AG10803 (cell line): ENCODE measurements around the gene CDHR3.

Source experiments
- DNase-seq: peaks from one replicate; pipeline ENCODE4 v3.0.0; 2010; ENCODE audit warnings: low read depth
- H3K4me3 ChIP-seq: 2 replicates; pipeline ENCODE4 v1.5.1; 2011; ENCODE audit warnings: mild to moderate bottlenecking, low read length, control low read depth
- TF ChIP-seq, protein P1 (sequence below): conservative IDR thresholded peaks from 2 replicates; pipeline ENCODE4 v1.5.1; 2011; ENCODE audit warnings: mild to moderate bottlenecking, low read length, control low read depth, inconsistent platforms

CDHR3 gene

DNA sequence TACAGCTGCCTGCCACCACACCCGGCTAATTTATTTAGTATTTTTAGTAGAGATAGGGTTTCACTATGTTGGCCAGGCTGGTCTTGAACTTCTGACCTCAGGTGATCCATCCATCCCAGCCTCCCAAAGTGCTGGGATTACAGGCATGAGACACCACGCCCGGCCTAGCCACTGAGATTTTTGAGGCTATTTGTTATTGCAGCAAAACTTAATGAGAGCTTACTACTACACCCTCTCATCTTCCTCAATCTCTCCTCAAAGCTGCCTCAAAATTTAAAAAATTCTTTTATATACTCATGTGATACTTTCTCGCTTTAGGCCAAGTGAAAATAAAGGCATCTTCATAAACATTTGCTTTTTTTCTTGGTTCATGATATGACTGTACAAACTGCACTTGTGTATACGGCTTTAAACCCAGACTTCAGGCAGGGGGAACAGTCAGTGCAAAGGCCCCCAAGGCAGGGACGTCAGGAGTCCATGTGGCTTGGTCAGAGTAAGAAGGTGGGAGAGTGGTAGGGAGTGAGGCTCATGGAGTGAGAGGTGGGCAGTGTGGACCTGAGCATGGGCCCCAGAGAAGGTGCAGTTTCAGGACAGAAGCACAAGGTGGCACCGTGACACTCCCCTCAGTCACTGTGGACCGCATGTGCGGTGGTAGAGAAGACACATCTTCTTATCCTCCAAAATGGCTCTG lies 93.6 kb downstream of the CDHR3 start:
- H3K4me3 ChIP-seq, result no peak overlapping the region
- peak; percentile 71 for DNase-seq
- TF ChIP-seq, protein P1, sequence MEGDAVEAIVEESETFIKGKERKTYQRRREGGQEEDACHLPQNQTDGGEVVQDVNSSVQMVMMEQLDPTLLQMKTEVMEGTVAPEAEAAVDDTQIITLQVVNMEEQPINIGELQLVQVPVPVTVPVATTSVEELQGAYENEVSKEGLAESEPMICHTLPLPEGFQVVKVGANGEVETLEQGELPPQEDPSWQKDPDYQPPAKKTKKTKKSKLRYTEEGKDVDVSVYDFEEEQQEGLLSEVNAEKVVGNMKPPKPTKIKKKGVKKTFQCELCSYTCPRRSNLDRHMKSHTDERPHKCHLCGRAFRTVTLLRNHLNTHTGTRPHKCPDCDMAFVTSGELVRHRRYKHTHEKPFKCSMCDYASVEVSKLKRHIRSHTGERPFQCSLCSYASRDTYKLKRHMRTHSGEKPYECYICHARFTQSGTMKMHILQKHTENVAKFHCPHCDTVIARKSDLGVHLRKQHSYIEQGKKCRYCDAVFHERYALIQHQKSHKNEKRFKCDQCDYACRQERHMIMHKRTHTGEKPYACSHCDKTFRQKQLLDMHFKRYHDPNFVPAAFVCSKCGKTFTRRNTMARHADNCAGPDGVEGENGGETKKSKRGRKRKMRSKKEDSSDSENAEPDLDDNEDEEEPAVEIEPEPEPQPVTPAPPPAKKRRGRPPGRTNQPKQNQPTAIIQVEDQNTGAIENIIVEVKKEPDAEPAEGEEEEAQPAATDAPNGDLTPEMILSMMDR, result peak; percentile 88

DNA sequence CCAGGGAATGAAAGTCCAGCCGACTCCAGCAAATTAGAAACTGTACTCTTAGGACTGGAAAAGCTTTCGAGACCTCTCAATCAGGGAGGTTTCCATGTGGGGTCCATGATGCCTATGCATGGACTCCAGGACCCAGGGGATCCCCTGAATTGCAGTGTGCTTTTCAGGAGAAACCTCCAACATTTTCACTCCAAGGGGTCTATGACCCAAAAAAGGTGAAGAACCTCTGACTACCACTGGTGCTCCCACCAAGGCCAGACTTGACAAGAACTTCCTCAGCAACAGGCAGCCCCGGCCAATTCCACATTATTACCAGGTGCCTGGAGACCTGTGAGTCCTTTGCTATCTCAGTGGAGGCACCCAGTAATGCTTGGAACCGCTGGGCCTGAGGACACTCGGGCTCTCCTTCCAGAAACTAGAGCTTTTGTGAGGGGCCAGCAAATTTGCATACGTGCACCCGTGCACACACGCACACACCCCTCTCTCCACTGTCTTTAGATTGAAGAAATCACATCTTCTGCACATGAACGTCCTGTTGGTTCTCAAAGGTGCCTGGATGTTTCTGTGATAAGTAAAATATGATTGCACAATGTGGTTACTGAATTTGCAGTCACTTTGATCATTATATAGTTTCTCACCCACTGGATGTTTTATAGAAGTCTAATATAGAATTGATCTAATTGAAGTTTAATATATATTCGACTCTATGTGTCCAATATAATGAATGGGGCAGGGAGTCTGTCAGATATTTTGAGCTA lies 94.3 kb downstream of the CDHR3 start:
- TF ChIP-seq, protein P1, result no peak
- no peak overlapping the region for H3K4me3 ChIP-seq

DNA sequence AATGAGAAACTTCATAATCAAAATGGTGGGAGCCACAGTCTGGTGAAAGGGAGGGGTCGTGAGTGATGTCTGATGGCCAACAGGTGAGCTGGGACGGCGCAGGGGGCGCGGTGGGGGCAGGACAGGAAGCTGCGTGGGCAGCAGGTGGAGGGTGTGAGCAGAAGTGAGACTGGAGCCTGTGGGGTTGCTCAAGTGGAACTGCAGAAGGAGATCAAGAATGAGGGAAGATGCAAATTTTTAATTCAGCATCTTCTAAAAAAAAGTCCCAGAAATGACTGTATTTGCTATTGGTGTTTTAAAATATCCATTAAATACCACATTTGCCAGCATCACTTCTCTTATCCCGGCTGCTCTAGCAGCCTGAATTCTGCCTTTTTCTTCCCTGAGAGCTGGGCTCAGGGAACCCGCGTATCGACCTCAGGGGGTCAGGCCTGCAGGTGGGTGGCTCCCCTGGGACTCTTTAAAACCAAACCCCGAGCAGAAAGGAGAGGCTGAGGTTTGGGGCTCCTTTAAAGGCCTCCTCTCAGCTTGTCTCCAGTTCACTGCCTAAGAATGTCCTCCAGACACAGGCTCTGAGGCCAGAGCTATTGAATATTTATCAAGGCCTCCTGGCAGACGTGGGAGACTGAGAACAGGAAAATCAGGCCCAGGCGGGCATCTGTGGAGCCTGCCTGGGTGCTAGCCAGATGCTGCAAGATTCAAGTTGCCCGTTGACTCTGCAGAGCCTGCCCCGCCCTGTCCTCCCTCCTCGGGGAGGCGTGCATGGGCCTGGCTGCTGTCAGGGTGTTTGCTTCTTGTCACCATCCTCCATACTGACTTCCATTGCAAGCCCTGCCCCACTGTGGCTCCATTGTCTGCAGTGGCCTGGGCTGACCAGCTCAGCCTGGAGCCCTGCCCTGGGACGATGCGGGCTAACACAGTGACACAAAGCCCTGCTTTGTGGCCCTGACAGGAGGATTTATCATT lies 95.2 kb downstream of the CDHR3 start:
- peak; percentile 13 for DNase-seq
- H3K4me3 ChIP-seq, result no peak overlapping the region
- TF ChIP-seq, protein P1, result no peak

More for the DNA sequence above, 94.3 kb downstream of the CDHR3 start:
- DNase-seq, result no peak

DNA sequence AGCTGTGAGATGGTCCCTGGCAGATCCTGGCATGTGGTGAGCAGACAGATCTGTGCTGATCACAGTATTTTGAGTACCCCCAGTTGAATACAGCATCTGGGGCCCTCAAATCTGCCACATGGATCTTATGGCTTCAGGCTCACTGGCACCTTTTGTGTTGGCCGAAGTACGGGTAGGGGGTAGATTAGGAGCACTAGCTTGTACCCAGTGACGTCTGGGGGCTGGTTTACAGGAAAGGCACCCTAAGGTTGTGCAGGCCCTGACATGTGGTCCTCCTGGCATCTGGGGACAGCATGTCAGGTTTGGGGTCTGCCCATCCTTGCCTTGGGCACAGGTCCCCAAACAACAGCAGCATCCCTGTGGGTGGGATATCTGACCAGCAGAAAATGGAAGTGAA lies 95.9 kb downstream of the CDHR3 start:
- H3K4me3 ChIP-seq, result no peak overlapping the region
- DNase-seq, result no peak
- TF ChIP-seq, protein P1, result no peak

DNA sequence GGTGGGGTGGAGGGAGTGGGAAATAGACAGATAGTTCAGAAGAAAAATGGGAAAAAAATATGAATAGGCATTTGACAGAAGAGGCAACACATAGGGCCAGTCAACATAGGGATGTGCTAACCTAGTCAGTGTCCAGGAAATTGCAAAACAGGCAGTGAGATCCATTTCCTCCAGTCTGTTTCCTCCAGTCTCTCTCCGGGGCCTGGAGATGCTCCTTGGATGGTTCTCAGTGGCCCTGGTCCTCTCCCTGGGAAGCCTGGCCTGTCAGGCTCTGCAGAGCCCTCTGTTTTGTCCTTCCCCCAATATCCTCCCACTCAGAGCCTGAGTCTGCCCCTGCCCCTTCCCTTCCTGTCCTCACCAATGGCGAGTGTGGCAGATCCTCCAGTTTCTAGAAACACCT lies 96.5 kb downstream of the CDHR3 start:
- H3K4me3 ChIP-seq, result no peak overlapping the region
- TF ChIP-seq, protein P1, result no peak
- no peak for DNase-seq

DNA sequence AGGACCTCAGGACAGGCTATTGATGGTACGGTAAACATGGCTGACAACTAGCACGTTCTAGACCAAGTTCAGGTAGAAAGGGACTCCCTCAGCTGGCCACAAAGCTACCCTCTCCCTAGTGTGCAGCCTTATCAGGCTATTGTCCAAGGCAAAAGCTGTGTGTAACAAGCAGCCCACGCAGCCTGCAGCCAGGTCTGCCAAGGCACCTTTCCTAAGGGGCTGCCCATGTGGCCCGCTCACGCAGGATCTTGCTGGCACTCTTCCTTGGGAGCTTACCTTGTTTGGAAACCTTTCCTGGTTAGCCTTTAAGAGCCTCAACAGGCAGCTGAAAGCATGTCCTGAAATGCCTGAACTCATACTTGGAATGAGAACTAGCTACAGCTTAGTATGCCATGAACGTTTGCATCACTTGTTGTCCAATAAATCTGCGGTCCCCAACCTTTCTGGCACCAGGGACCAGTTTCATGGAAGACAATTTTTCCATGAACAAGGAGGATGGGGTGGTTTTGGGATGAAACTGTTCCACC lies 97.4 kb downstream of the CDHR3 start:
- TF ChIP-seq, protein P1, result no peak
- no peak overlapping the region for H3K4me3 ChIP-seq
- no peak for DNase-seq
